Measurements from ENCODE around the gene ACSS1.

DNA sequence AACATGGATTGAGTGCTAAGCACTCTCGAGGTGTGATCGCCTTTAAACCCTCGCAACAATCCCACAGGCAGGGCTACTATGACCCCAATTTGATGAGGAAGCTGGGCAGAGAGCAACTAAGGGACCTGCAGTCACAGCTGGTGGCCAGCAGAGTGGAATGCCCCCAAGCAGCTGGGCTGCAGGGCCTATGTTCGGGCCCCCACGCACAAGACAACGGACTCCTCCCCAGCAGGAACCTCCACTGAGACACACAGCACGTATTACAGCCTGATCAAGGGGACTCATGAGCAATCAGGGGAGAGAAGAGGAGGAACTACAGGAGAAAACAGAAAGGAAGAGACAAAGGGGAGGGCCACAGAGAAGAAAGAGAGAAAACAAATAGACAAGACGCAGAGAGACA, 87.2 kb downstream of the ACSS1 start:
- TF ChIP-seq, protein P1, sequence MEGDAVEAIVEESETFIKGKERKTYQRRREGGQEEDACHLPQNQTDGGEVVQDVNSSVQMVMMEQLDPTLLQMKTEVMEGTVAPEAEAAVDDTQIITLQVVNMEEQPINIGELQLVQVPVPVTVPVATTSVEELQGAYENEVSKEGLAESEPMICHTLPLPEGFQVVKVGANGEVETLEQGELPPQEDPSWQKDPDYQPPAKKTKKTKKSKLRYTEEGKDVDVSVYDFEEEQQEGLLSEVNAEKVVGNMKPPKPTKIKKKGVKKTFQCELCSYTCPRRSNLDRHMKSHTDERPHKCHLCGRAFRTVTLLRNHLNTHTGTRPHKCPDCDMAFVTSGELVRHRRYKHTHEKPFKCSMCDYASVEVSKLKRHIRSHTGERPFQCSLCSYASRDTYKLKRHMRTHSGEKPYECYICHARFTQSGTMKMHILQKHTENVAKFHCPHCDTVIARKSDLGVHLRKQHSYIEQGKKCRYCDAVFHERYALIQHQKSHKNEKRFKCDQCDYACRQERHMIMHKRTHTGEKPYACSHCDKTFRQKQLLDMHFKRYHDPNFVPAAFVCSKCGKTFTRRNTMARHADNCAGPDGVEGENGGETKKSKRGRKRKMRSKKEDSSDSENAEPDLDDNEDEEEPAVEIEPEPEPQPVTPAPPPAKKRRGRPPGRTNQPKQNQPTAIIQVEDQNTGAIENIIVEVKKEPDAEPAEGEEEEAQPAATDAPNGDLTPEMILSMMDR (IDR thresholded peaks at IDR 0.05): no peak
- no peak for TF ChIP-seq POLR2A (IDR thresholded peaks at IDR 0.05)
